ENCODE measurements around the gene CAMK2D.

CAMK2D gene

GRCh38 chr4:113572620-113573019 lies 188.9 kb downstream of the CAMK2D start:
- Histone ChIP-seq H3K9me3 (ENCODE audit: insufficient read depth, low read length, severe bottlenecking) (no peaks in the 10 kb centered on the region), H3K27me3 (ENCODE audit: insufficient read depth, low read length, poor library complexity) (no peaks in the 10 kb centered on the region), H3K4me3 (ENCODE audit: low read depth in 1 of 2, low read length in 2 of 2) (no peak overlapping the region), H3K79me2 (ENCODE audit: insufficient read depth, low read length) (no peaks in the 10 kb centered on the region), H3K36me3 (ENCODE audit: insufficient read depth, low read length) (no peaks in the 10 kb centered on the region), H3K9ac (ENCODE audit: low read depth, low read length) (no peak overlapping the region), H3K27ac (ENCODE audit: low read length) (no peak overlapping the region), H3K4me2 (ENCODE audit: insufficient read depth, low read length) (no peak overlapping the region), H4K20me1 (ENCODE audit: insufficient read depth, low read length) (no peaks in the 10 kb centered on the region; the same call in 1 of the 2 replicates), H2AFZ (ENCODE audit: low read depth, low read length) (no peak overlapping the region), H3K4me1 (ENCODE audit: insufficient read depth, low read length) (peaks cover 10% of the 10 kb centered on the region)
- DNase-seq (no peak), ATAC-seq (ENCODE audit: insufficient read depth, low read depth) (no peak)
- TF ChIP-seq EZH2 (IDR thresholded peaks at IDR 0.05; ENCODE audit: borderline replicate concordance, low read depth, low read length, severe bottlenecking), result no peak
- no peak for TF ChIP-seq CTCF (IDR thresholded peaks at IDR 0.05; ENCODE audit: borderline replicate concordance, extremely low read depth, low read length, poor library complexity, severe bottlenecking)

DNA sequence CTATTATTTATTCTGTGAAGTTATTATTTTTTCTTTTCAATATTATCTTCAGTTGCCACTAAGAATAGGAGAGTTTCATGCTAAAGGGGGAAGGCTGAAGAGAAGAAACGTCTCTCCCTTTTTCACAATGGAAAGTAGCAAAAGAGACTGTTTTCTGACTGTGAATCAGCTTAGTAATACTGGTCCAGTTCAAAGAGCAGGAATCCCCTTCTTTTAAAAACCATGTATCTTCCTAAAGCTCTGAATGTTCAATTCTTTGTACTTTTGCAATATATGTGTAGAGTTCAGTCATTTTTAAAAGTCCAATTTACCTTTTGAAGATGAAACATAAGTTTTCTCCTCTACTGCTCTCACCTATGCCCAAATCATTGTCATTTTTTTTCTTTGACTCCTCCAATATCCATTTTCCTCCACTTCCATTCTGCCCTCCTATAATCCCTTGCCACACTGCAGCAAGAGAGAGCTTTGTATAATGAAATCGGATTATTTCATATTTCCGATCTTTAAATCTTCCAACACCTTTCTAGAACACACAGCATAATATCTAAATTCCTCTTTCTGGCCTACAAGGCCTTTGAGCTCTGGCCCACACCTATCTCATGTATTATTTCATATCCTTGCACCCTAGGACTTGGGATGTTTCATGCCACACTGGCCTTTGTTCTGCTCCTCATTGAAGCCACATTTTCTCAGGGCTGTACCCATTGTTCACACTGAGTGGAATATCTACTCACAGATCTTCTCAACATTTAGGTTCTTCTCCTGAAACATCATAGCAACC lies 195.3 kb downstream of the CAMK2D start:
- Histone ChIP-seq H3K9ac (ENCODE audit: low read depth, low read length) (no peak overlapping the region), H3K4me1 (ENCODE audit: insufficient read depth, low read length) (peaks cover 21% of the 10 kb centered on the region), H3K79me2 (ENCODE audit: insufficient read depth, low read length) (no peaks in the 10 kb centered on the region), H3K36me3 (ENCODE audit: insufficient read depth, low read length) (no peaks in the 10 kb centered on the region), H4K20me1 (ENCODE audit: insufficient read depth, low read length) (peaks cover 8% of the 10 kb centered on the region; the same call in 1 of the 2 replicates), H2AFZ (ENCODE audit: low read depth, low read length) (no peak overlapping the region), H3K4me3 (ENCODE audit: low read depth in 1 of 2, low read length in 2 of 2) (no peak overlapping the region), H3K27ac (ENCODE audit: low read length) (no peak overlapping the region), H3K27me3 (ENCODE audit: insufficient read depth, low read length, poor library complexity) (no peaks in the 10 kb centered on the region), H3K9me3 (ENCODE audit: insufficient read depth, low read length, severe bottlenecking) (no peaks in the 10 kb centered on the region), H3K4me2 (ENCODE audit: insufficient read depth, low read length) (no peak overlapping the region)
- ATAC-seq (ENCODE audit: insufficient read depth, low read depth), result no peak
- DNase-seq, result no peak
- TF ChIP-seq CTCF (IDR thresholded peaks at IDR 0.05; ENCODE audit: borderline replicate concordance, extremely low read depth, low read length, poor library complexity, severe bottlenecking), result no peak
- TF ChIP-seq EZH2 (IDR thresholded peaks at IDR 0.05; ENCODE audit: borderline replicate concordance, low read depth, low read length, severe bottlenecking), result no peak

DNA sequence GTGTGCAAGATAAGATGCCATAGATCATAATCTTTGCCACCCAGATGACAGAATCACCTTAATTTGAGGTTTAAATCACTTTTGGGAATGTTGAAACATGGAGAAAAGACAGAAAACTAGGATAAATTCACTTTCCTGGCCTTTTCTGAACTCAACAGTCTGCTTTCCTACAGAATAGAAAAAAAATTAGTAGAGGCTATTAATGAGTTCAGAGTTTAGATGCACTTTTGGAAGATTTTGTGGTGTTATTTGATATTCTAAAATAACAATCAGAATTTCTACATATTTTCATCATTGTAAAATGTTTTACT lies 195.9 kb downstream of the CAMK2D start:
- H3K9ac ChIP-seq (ENCODE audit: low read depth, low read length), result no peak overlapping the region
- TF ChIP-seq CTCF (IDR thresholded peaks at IDR 0.05; ENCODE audit: borderline replicate concordance, extremely low read depth, low read length, poor library complexity, severe bottlenecking) (no peak), EZH2 (IDR thresholded peaks at IDR 0.05; ENCODE audit: borderline replicate concordance, low read depth, low read length, severe bottlenecking) (no peak)

More for the DNA sequence above, 195.9 kb downstream of the CAMK2D start:
- H2AFZ ChIP-seq (ENCODE audit: low read depth, low read length), result no peak overlapping the region
- no peaks in the 10 kb centered on the region for H3K36me3 ChIP-seq (ENCODE audit: insufficient read depth, low read length)
- H3K4me3 ChIP-seq (ENCODE audit: low read depth in 1 of 2, low read length in 2 of 2), result no peak overlapping the region
- ATAC-seq (ENCODE audit: insufficient read depth, low read depth) (no peak), DNase-seq (no peak)
- no peak overlapping the region for H3K4me2 ChIP-seq (ENCODE audit: insufficient read depth, low read length)
- H3K9me3 ChIP-seq (ENCODE audit: insufficient read depth, low read length, severe bottlenecking), result no peaks in the 10 kb centered on the region
- peaks cover 21% of the 10 kb centered on the region for H3K4me1 ChIP-seq (ENCODE audit: insufficient read depth, low read length)
- H3K27ac ChIP-seq (ENCODE audit: low read length), result no peak overlapping the region
- no peaks in the 10 kb centered on the region for H3K79me2 ChIP-seq (ENCODE audit: insufficient read depth, low read length)
- H3K27me3 ChIP-seq (ENCODE audit: insufficient read depth, low read length, poor library complexity), result no peaks in the 10 kb centered on the region
- peaks cover 8% of the 10 kb centered on the region; the same call in 1 of the 2 replicates for H4K20me1 ChIP-seq (ENCODE audit: insufficient read depth, low read length)

Measured in DND-41 (cell line).